HL-60/S4 treated with phorbol 12-myristate 13-acetate at 8.2 ng/mL for 4 days and 3 days (cell line): ENCODE results near the gene TRAM2.

Source experiments
- in situ Hi-C: fragments of 300-500 bp; cut with MboI; formaldehyde crosslinking; loops from 2 replicates; pipeline ENCODE4 v1.15.0; 2022; ENCODE audit warnings: low sequenced_read_pairs

Gene TRAM2, protein sequence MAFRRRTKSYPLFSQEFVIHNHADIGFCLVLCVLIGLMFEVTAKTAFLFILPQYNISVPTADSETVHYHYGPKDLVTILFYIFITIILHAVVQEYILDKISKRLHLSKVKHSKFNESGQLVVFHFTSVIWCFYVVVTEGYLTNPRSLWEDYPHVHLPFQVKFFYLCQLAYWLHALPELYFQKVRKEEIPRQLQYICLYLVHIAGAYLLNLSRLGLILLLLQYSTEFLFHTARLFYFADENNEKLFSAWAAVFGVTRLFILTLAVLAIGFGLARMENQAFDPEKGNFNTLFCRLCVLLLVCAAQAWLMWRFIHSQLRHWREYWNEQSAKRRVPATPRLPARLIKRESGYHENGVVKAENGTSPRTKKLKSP

DNA sequence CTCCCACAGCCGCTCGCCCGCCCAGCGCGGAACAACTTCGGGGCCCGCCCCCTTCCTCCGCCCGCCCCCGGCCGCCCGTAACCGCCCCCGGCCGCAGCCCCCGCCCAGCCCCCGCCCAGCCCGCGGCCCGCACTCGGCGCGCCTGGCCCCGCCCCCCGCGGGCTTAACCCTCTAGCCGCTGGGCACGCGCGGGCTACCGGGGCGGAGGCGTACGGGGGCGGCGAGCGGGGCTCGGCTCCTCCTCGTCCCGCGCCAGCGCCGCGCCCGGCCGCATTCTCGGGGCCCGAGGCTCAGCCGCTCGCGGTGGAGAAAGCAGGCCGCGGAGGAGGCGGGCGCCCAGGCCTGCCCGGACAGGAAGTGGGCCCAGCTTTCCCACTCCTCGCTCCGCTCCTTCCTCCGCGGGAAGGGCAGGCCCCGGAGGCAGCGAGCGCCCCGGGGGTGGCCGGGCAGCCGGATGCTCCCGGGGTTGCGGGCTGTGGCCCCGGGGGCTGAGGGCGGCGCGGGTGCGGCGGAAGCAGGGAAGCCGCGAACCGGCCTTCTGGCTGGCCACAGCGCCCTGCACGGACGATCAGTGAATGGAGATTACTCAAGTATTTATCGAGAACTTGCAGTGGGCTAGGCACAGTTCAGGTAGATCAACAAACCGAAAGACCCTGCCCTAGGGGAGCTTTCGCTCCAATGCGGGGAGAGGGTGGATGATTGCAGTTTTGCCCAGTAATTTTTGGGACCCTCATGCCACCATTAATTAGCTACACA lies at the start of gene TRAM2:
TSS of gene TRAM2 (minus strand) at position 39 of the 756 bp plus-strand sequence. CDS start 145 bp downstream, outside the sequence.
- in situ Hi-C loops, result no loop called here

DNA sequence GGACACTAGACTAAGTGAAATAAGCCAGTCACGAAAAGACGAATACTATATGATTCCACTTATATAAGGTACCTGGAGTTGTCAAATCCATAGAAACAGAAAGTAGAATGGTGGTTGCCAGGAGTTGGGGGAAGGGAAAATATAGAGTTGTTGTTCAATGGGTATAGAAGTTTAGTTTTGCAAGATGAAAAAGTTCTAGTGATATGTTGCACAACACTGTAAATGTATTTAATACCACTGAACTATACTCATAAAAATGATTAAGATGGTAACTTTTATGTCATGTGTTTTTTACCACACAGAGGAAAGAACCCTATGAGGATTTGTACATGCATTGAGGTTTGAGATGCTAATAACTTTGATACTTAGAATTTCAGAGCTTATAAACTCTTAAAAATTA lies 46.0 kb upstream of the TRAM2 start:
- in situ Hi-C loops, result no loop called here

DNA sequence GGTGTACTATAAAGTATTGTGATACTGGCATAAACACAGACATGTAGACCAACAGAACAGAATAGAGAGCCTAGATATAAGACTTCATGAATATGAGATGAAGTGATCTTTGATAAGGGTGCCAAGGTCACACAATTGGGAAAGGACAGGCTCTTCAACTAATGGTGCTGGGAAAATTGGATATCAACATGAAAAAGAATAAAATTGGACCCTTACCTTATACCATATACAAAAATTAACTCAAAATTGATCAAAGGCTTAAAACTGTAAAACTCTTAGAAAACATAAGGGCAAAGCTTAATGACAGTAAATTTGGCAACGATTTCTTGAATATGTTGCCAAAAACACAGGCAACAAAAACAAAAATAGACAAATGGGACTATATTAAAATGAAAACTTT lies 44.8 kb upstream of the TRAM2 start:
- in situ Hi-C loops, result no loop called here

DNA sequence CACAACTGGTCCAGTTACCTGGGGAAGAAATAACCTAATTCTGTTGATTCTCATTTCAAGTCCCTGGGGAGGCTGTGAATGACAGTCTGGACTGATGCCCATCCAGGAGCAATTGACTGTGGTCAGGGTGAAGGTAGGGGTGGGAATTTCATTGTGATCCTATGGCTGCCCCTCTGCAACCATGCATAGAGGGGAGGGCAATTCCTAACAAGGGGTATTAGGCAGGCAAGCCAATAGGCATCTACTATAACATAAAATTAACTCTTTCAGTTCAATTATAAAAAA lies 44.0 kb upstream of the TRAM2 start:
- in situ Hi-C loops, result no loop called here

DNA sequence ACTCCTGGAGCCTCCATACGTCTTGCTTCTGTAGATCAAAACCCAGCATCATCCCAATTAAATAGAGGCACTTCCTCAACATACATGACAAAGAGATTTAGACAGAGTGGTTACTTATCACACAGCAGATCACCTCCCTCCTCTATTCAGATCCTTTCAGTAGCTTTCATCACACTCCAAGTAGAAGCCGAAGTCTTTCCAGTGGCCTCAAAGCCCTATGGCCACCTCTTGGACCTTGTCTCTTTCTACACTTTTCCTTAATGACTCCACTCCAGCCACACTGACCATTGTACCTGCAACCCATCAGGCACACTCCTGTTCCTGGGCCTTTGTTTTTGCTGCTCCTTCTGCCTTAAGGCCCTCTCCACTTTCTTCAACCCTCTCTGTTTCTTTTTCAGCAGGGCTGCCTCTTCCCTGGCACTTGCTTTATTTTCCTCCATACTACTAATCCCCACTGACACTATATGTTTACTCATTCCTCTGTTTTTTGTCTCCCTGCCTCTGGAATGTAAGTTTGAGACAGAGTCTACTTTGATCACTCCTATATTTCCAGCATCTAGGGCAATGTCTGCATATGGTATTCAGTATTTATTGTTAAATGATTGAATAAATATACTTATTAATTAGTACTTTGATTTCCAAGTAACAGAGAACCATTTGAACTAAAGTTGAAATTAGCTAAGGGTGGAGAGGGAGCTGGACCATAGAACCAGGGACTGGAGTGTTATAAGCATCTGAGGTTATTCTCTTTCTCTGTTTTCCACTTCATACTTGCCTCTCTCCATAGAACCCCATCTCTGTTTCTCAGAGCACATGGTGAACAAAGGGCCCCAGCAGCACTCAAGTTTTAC lies 43.4 kb upstream of the TRAM2 start:
- in situ Hi-C loops, result no loop called here

DNA sequence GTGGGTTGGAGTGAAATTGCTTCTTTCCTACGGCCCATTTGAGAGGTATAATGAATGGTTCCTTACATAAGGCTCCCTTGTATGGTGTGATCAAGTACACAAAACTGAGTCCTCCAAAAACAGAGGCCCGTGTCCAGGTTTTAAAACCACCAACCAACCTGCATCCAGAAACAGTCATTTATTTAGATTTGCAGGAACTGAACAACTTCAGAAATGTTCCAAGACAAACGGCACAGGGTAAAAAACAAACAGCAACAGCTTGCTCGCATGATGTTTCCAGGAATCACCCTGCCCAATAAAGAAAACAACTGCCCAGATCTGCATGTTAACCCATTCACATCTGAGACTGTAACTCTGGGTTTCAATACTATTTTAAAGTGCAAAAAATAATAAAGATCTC lies 40.2 kb upstream of the TRAM2 start:
- in situ Hi-C loops, result no loop called here

DNA sequence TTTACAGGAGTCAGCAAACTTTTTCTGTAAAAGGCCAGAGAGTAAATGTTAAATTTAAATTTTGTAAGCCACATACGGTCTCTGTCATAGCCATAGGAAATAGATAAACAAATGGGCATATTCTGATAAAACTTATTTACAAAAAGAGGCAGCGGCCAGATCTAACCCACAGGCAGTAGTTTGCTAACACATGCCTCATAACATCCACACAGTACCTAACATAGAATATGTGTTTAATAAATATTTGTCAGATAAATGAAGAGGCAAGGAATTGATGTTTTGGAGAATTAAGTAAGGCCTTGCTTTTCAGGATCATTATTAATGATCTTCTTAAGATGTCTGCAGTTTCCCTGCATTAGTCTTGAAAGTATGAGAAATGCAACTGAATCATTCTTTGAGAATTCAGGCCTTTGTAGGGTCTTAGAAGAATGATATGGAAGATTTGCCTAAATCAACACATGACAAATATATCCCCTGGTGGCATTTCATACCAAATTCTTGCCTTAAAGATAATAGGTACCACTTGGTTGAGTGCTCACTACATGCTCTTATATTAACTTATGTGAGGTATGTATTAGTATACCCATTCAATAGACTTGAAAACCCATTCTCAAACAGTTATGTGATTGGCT lies 39.3 kb upstream of the TRAM2 start:
- in situ Hi-C loops, result no loop called here

DNA sequence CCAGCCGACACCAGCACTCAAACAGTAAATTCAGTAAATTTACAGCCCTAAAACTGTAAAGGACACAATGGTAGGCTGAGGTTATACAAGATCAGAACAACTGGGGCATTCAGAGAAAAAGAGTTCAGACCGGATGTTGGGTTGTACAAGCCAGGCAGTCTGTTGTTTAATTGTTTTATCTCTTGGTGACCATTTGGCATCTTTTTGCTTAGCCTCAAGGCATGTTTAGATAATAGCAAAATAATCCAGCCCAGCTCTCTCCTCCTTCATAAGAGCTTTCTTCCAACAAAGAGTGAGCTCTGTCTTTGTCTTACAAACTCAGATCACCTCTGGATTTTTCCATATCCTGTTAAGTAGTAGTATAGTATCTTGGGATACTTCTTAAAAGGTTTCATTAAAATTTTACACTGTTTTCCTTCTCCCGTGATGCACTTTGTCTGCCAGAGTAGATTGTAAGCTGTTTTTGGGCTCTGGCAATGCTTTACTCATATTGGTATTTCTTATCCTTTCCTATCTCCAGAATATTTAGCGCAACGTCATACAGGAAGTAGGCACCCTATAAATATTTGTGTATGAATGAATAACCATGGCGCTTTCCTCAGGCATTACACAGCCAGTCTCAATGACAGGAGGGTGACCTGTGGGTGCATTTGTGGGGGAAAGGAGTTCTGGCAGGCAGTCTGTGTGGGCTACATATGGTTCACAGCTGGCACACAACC lies 35.6 kb upstream of the TRAM2 start:
- in situ Hi-C loops, result no loop called here

DNA sequence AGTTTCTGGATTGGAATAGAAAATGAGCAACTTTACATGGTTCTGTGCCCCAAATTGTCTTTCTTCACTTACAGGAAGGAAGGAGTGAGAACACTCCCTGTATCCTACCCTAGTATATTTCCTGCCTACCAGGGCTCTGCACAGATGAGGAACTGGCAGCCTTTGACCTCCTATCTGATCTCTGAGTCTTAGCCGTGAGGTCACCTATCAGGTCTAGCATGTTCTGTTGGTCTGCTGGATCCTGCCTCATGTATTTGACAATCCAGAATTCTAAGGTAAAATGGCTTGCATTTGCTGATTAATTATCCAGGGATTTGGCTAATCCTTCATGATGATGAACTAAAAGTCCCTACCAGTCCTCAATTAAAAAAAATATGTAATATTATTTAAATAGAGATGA lies 35.0 kb upstream of the TRAM2 start:
- in situ Hi-C loops, result no loop called here

DNA sequence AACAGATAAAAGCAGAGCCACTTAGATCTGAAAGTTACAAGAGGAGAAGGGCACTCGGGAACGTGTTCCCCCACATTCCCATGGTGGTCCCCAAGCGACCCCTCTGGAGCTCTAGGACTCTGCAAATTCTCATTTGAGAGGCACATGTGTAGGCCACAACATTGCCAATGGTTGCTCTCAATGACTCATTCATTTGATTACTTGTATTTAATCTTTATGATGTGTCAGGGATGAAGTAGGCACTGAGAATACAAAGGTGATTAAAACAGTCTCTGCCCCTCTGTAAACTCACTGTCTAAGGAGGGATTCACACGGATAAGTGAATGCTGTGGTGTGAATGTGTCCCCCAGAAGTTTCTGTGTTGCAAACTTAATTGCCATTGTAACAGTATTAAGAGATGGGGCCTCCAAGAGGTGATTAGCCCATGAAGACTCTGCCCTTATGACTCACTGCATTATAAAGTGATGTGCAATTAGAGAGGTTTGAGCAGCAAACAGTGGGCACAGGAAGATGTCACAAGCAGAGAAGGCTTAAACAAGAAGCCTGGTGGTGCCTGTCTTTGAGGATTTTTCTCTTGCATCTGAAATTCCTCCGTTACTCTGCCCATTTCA lies 34.0 kb upstream of the TRAM2 start:
- in situ Hi-C loops, result no loop called here

DNA sequence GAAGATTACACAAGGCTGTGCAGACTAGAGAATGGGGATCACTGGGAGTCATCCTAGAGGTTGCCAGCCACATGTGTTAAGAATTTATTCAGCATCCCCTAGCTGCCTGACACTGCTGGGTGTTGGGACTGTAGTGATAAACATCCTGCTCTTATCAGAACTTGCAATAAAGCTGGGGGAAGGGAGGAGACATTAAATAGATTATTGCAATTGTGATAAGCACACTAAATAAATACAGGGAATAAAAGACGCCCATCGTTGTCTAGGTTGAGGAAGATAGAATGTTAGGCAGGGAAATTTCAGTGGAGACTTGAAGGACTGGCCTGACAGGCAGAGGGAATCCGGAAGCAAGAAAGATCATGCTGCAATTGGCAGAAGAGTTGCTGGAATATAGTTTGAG lies 33.2 kb upstream of the TRAM2 start:
- in situ Hi-C loops, result no loop called here

DNA sequence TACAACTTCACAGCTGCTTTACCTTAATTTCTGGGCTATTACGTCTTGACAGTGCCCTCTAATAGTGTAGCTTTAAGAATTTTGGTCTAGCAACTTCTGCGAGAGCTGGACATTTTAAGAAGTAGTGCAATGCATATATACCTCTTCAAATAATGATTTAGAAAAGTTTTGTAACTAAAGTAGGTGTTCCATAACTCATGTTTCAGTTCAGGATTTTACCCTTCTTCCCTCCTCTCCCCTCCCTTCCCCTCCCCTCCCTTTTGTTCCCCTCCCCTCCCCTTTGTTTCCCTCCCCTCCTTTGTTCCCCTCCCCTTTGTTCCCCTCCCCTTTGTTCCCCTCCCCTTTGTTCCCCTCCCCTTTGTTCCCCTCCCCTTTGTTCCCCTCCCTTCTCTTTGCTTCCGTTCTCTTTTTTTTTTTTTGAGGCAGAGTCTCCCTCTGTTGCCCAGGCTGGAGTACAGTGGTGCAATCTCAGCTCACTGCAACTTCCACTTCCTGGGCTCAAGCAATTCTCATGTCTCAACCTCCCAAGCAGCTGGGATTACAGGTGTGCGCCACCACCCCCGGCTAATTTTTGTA lies 28.8 kb upstream of the TRAM2 start:
- in situ Hi-C loops, result no loop called here

DNA sequence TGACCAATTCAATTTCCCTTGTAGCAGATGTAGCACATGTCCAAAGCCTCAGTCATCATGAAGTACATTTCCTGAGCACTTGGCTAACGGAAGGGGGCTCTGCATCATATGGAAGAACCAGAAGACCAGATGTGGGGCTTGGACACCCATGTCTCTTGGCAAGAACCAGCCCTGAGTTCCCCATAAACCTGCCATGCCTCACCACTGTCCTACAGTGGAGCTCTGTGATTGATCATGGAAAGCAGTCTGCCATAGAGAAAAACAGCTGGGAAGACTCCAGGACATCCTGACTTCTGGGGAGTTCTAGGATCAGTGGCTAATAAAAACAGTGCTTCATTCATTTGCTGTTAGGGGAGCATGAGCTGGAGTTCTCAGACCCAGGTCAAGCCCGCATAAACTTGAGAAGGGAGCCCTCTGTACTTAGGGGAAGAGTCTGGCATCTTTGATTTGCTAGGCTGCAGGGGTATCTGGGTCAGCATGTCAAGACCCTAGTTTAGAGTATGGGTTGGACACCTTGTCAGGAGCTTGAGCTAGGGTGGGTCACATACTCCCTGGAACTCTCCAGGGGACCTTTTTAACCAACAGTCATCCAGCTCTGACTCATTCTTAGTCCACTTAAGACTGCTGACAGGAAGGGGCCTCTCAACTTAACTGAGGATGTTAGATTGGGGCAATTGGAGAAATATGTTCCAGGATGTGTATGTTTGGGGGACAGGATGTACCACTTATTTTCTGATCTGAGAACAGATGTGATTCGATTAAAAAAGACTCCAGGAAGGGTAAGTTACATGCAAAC lies 26.3 kb upstream of the TRAM2 start:
- in situ Hi-C loops, result no loop called here

DNA sequence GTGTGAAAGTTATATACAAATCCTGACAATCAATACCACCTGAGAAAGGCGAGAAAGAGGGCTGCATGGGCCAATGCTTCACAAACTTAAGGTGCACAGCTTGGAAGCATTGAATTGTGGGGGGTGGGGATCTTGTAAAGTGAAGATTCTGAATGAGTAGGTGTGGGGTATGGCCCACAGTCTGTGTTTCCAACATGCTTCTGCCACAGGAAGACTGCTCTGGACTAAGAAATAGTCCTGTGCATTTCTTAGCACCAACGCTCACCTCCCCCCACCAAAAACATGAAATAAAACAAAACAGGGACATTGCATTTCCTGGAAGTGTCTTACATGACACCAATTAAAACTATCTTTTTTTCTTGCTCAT lies 21.9 kb upstream of the TRAM2 start:
- in situ Hi-C loops, result no loop called here

DNA sequence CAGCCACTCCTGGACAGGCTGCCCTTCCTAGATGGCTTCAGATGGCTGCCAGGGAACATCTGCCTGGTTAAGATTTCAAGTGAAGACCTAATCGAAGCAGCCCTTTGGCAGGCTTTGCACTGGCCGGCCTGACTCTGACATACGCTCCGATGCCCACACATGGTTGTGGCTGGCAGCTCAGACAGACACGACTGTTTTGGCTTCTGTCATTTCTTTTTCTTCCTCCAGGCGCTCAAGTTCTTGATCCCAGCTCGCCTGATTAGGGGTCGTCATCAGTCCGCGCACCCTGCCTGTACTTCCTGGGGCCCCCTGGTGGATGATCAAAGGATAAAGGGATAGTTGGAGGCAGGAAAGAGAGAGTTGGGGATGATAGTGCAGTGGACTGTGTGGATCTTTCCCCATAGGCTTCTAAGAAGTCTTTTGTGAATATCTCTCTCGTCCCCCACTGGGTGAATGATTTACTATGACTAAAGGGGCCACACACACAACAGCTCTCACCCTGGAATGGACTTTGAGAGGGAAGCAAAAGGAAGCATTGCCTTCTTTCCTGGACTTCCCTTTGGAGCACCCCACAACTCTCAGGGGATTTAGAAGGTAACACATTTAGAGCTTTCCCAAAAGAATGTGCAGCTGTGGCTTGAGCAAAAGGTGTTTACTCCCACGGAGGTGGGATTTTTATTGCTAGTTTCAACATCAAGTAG lies 21.4 kb upstream of the TRAM2 start:
- in situ Hi-C loops, result no loop called here

DNA sequence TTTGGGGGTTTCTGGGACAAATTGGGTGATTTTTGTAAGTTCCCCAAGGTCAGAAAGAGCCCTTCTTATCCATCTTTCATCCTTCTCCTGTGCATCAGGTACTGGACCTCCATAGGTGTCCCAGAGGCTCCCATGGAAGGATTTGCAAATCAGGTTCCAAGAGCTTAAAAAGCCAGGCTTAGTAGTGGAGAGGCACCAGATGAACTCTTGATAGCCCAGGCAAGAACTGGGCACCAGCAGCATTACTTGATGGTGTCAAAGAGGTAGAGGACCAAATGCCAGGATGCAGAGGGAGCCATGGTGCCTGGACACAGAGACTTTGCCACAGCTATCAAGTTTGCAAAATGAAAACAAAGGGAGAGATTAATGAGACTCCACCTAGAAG lies 20.9 kb upstream of the TRAM2 start:
- in situ Hi-C loops, result no loop called here

DNA sequence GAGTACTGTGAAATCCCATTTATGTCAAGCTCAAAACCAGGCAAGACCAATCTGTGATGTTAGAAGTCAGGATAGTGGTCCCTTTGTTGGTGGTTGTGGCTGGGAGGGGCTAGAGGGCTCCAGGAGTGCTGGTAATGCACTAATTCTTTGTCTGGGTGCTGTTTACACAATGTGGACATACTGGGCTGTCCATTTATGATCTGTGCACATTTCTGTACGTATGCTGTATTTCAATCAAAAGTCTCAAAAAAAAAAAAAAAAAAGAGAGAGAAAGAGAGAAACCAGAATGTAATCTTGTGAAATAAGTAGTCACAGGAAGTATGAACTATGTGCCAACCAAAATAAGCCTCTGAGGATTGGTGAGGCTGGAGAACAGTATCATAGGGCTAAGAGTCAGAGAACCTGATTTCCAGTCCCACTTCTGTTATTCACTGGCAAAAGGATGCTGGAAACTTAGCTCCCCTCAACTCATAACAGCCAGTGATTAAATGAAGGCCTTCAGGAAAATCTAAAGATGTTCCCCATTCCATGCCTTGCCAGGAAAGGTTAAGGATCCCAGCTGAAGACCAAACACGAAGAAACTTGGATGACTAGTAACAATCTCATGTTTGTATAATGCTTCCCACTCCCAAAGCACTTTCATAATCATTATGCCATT lies 19.6 kb upstream of the TRAM2 start:
- in situ Hi-C loops, result no loop called here

DNA sequence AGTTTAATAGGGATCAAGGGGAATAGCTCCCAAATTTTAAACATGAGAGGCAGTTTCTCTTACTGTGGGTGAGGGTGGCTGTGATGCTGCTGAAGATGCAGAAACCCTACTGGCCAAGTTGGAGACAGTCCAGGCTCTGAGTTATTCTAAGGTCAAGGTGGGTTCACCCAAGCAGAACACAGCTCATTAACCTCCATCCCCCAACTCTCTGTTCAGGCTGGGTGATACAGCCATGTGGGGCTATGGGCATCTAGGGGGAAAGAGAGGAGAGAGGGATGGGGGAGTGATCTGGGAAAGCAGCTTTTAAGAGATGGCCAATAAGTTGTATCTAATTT lies 18.9 kb upstream of the TRAM2 start:
- in situ Hi-C loops, result no loop called here
